GM12891 (cell line): Measurements from ENCODE around the gene RAD21L1.

Experiments used
- DNase-seq: peaks from one replicate; pipeline ENCODE4 v3.0.0; 2011; ENCODE audit warnings: low spot score; ENCODE audit not compliant: insufficient read length
- FAIRE-seq: peaks from 2 replicates; lab custom pipeline; 2011; peaks lifted over from hg19 to GRCh38; lab: Jason Lieb, UNC
- PAX5 ChIP-seq: IDR thresholded peaks from 2 replicates; pipeline ENCODE4 v1.6.1; 2011; ENCODE audit warnings: low read length, moderate library complexity, mild to moderate bottlenecking; ENCODE audit not compliant: insufficient read depth, severe bottlenecking
- POLR2A ChIP-seq: IDR thresholded peaks from 2 replicates; pipeline ENCODE4 v1.6.1; 2011; ENCODE audit warnings: low read depth, low read length, control low read depth
- POLR2AphosphoS5 ChIP-seq: IDR thresholded peaks from 2 replicates; pipeline ENCODE4 v1.6.1; 2011; ENCODE audit warnings: low read depth, low read length, control low read depth
- POU2F2 ChIP-seq: IDR thresholded peaks from 2 replicates; pipeline ENCODE4 v1.6.1; 2011; ENCODE audit warnings: low read depth, mild to moderate bottlenecking, control low read depth, low read length, moderate library complexity
- SPI1 ChIP-seq: IDR thresholded peaks from 2 replicates; pipeline ENCODE4 v1.6.1; 2011; ENCODE audit warnings: low read depth, low read length, control low read depth
- TAF1 ChIP-seq: IDR thresholded peaks from 2 replicates; pipeline ENCODE4 v1.6.1; 2011; ENCODE audit warnings: low read depth, low read length, control low read depth

RAD21L1 gene

DNA sequence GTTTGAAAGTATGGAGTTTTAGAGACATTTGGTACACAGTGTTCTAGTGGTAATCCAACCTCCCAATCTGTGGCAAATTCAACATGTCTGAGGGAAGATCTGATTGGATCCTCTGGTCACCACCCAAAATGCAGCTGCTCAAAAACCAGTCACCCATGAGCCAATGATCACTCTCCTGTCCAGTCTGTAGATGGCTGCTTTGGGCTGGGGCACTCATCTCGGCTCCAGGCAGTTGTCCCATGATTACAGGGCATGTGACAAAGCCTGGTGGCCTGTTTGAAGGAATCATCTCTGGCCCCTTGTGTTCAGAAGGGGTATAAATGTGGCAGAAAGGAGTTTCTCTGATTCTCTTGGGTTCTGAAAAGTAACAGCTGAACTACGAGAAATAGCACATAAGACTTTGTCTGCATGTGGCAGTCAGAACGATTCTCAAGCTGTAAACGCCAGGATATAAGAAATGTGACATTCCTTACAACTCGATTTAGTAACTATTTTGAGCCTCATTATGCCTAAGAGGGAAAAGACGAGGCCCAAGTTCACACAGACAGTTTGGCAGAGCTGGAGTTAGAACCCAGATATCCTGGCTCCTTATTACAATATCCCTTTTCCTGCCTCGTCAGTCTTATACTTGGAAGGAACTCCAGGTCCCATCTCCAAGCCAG, 26.5 kb upstream of the RAD21L1 start:
- FAIRE-seq = no peak
- no peak for TF ChIP-seq POU2F2
- TF ChIP-seq POLR2AphosphoS5 = no peak
- no peak for TF ChIP-seq POLR2A
- no peak for TF ChIP-seq PAX5
- no peak for TF ChIP-seq TAF1
- no peak for TF ChIP-seq SPI1

DNA sequence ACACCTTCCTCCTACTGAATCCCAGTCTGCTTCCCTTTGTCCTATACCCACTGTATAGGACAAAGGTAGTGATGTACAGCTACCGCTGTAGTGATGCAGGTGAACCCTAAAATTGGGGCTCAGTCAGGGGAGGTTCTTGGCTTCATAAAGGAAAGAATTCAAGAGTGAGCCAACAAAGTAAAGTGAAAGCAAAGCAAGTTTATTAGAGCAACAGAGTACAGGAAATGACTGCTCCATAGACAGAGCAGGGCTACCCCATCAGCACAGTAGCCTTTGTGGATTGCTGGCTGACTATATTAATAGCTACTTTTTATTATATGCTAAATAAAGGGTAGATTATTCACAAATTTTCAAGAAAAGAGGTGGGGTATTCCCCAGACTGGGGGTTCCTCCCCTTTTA, 25.9 kb upstream of the RAD21L1 start:
- TF ChIP-seq SPI1 (no peak), POU2F2 (no peak), PAX5 (no peak), POLR2AphosphoS5 (no peak), POLR2A (no peak), TAF1 (no peak)
- no peak for DNase-seq
- FAIRE-seq = no peak

More for the DNA sequence above, 26.5 kb upstream of the RAD21L1 start:
- DNase-seq = no peak

DNA sequence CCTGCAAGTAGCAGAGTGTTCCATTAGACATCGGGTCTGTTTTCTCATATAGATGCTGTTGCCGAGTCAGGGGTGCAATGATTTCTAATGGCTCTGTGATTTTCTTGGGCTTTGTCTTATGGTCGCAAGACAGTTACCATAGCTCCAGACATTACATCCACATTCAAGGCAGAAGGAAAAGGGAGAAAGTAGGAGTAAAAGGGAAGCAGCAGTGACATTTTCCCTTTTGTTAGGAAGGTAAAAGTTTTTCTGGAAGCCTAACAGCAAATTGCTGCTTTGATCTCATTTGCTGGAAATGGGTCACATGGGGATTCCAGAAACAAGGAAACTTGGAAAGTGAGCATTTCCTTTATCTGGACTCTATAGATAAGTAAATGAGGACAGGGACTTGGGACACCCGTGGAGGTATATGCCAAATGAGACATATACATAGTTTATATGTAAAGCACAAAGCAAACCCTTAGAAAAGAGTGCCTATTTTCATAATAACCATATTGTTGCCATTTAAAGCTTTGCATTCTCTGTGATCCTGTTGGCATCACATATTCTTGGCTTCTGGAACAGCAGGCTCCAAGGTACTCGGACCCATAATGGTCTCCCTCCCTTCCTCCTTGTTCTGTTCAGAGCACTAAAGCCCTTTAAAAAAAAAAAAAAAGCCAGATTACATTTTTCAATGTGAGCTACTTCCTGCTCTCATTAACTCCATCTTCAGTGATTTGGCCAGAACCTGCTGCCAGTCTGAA, 22.9 kb upstream of the RAD21L1 start, which contains the start of gene C20orf202:
Gene C20orf202, plus strand, starts transcription at position 693 of the 743 bp plus-strand sequence. CDS start 132 bp downstream, outside the sequence.
- TF ChIP-seq PAX5 (no peak), TAF1 (no peak), SPI1 (no peak), POLR2A (no peak), POLR2AphosphoS5 (no peak), POU2F2 (no peak)
- FAIRE-seq (no peak), DNase-seq (no peak)

DNA sequence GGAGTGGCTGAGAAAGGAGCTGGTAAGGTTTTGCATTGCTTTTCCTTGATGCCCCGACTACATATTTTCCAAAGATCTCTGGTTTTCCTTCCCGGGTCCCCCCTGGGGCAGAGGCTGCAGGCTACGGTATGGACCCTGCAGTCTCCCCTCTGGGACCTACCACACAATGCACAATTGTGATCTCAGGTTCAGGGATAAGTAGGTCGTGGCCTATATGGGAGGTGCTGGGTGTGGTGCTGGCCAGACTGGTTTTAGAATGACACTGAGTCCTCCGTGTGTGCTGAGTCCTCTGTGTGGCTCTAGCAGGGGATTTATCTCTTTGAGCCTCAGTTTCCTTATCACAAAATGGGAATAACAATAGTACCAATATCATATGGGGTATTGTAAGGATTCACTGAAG, 22.2 kb upstream of the RAD21L1 start:
- no peak for TF ChIP-seq POLR2A
- no peak for TF ChIP-seq POLR2AphosphoS5
- no peak for TF ChIP-seq SPI1
- no peak for TF ChIP-seq PAX5
- TF ChIP-seq TAF1 = no peak
- no peak for TF ChIP-seq POU2F2
- FAIRE-seq (no peak), DNase-seq (no peak)

DNA sequence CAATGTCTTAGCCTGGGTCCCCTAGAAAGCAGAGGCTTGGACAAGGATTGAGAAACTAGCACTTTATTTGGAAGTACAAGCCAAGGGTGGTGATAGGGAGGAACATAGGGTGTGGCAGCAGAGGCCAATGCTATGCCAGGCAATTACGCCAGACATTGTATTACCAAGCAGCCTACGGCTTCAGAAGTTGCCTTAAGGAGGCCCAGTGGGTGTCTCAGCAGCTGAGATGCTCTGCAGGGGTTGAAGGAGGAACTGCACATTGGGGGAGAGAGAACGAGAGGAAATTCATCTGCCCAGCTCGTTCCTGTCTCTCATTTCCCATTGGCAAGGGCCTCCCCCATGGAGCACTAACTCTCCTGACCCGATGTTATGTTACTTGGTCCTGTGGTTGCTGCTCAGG, 21.7 kb upstream of the RAD21L1 start:
- TF ChIP-seq TAF1 (no peak), POLR2AphosphoS5 (no peak)
- no peak for FAIRE-seq
- DNase-seq = no peak

DNA sequence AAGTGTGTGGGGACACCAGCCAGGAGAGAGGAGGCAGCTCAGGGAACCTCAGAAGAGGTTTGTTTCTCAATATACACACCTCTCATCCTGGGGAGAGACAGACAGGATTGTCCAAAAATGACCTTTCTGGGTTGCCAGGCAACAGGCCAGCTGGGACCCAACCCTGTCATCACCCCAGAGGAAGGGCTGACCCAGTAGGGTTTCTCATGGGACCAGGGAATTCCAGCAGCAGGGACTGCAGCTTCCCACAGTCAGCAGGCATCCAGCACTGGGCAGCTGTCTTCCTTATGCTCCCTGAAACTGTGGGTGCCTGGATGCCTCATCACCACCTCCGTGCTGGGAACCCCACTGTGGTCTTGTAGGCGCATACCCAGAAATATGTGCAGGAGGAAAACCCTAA, 21.3 kb upstream of the RAD21L1 start:
- TF ChIP-seq POU2F2 (no peak), PAX5 (no peak), SPI1 (no peak), POLR2AphosphoS5 (no peak), POLR2A (no peak), TAF1 (no peak)
- no peak for FAIRE-seq
- no peak for DNase-seq

DNA sequence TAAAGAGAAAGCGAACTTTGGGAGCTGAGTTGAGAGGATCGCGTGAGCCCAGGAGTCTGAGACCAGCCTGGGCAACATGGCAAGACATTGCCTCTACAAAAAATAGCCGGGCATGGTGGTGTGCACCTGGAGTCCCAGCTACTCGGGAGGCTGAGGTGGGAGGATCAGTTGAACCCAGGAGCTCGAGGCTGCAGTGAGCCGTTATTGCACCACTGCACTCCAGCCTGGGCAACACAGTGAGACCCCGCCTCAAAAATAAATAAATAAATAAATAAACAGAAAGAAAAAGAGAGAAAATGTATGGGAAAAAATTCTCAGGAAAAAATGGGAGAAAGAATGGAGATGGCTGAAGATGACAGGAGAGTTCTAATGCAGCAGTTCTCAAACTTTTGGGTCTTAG, 20.0 kb upstream of the RAD21L1 start:
- FAIRE-seq (no peak), DNase-seq (no peak)
- TF ChIP-seq POU2F2 (no peak), POLR2AphosphoS5 (no peak), SPI1 (no peak), TAF1 (no peak), POLR2A (no peak), PAX5 (no peak)

DNA sequence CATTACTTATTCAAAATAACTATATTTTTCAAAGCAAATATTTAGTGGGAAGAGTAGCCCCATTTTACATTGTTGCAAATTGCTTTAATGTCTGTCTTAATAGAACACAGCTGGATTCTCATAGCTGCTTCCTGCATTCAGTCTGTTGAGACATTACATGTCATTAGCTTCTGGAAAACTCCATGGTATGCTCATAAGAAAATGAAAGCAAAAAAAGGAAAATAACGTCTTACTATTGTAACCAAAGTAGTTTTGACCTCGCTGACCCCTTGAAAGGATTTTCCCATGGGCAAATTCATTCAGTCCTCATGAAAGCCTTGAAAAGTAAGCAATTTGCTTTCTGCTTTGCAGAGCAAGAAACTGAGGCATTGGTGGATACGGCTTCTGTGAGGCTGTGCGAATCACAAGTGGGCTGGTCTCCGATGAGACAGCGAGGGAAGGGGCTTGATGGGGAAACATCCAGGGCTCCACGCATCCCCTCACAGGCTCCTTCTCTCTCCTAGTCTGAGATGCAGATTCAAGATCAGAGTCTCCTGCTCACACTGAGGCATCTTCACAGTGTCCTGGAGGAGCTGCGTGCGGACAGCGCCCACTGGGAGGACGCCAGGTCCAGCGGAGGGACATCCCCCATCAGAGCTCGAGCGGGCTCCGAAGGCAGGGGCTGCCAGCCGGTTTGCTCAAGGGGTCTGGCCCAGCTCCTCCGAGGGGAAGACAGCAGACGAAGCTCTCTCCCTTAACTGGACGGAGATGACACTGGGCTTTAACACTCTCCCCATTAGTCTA, 19.3 kb upstream of the RAD21L1 start:
- no peak for TF ChIP-seq POU2F2
- no peak for TF ChIP-seq PAX5
- no peak for TF ChIP-seq POLR2A
- FAIRE-seq = no peak
- DNase-seq = no peak

DNA sequence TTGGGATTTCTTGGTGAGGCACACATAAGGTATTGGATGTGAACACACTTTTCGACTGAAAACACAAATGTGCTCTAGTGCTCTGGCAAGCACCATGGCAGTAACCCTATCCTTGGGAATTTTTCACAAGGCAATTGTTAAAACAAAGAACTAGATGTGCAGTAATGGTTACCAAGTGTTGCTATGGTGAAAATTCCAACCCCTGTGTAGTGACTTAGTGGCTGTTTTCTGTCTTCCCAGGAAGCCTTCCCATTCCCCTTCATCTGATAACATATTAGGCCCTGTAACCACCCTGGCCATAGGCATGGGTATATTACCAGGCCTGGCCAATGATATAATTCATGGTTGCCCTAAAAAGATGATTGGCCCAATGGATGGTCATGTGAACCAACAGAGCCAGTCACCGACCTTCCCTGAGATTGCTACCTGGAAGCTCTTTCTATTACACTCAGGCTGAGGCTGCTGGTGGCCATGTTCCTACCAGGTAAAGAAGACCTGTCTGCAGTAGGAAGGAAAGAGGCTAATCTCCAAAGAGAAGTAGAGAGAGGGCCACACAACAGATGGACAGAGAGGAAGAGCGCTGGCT, 18.5 kb upstream of the RAD21L1 start:
- DNase-seq = no peak
- TF ChIP-seq SPI1 (no peak), POLR2A (no peak), POU2F2 (no peak), POLR2AphosphoS5 (no peak), PAX5 (no peak), TAF1 (no peak)
- no peak for FAIRE-seq
